K562 (cell line): ENCODE measurements around the gene ARHGAP25. TPM values are rescaled to one million over a fixed set of nuclear protein-coding genes. Genes with fewer than 3 reads are reported as not detected.

Experiments used
- ETV6 ChIP-seq, 3 experiments: fragments of 150-350 bp in 1 of 3; sonication (generic) in 1 of 3; formaldehyde crosslinking in 1 of 3; IDR thresholded peaks; 2 replicates each; pipeline versions ENCODE4 v1.6.1 to v1.8.0; 2014 to 2022; ENCODE audit warnings: borderline replicate concordance in 2 of 3, low read depth in 2 of 3, antibody characterized with exemption in 1 of 3, low read length in 1 of 3, mild to moderate bottlenecking in 1 of 3, missing genetic modification reagents in 1 of 3
- GATAD2B ChIP-seq: fragments of 450-650 bp; IDR thresholded peaks from 2 replicates; pipeline ENCODE4 v1.6.1; 2017; ENCODE audit warnings: mild to moderate bottlenecking, borderline replicate concordance
- JUND ChIP-seq, 2 experiments: IDR thresholded peaks; 2 replicates in 1 of 2; 3 replicates in 1 of 2; pipeline ENCODE4 v1.6.1; 2011; ENCODE audit warnings: borderline replicate concordance in 2 of 2, low read depth in 2 of 2, low read length in 2 of 2, improper control_type of control experiment in 1 of 2, missing biosample characterization in 1 of 2, missing genetic modification characterization in 1 of 2, missing genetic modification reagents in 1 of 2
- NEUROD1 ChIP-seq: fragments of 150-350 bp; IDR thresholded peaks from 2 replicates; pipeline ENCODE4 v1.6.1; 2014; ENCODE audit warnings: borderline replicate concordance, low read length, low read depth; ENCODE audit not compliant: partially characterized antibody
- PHF8 ChIP-seq: fragments of 200-600 bp; sonication (generic); IDR thresholded peaks from 2 replicates; pipeline ENCODE4 v1.6.1; 2012; ENCODE audit warnings: mixed run types, mild to moderate bottlenecking, inconsistent platforms, low read length, moderate library complexity, borderline replicate concordance
- VEZF1 ChIP-seq: fragments of 200-800 bp; sonication (Bioruptor generic); IDR thresholded peaks from 2 replicates; pipeline ENCODE4 v1.6.1; 2017; ENCODE audit warnings: missing genetic modification characterization, missing compliant biosample characterization
- ZNF639 ChIP-seq, 2 experiments: fragments of 200-800 bp in 1 of 2; sonication (Bioruptor generic) in 1 of 2; sonication (generic) in 1 of 2; formaldehyde crosslinking in 1 of 2; IDR thresholded peaks in 1 of 2; conservative IDR thresholded peaks in 1 of 2; 2 replicates each; pipeline versions ENCODE4 v1.5.0 to v1.6.1; 2016 to 2020; ENCODE audit warnings: missing compliant biosample characterization in 1 of 2, missing genetic modification characterization in 1 of 2, missing genetic modification reagents in 1 of 2
- polyA plus RNA-seq, 8 experiments: library from polyadenylated mRNA; depleted of rRNA in 4 of 8; stranded (reverse) in 5 of 8; unstranded in 3 of 8; fragments of >200 nt; fragmentation: Nextera tagmentation in 2 of 8; fragmentation: Illumina TruSeq in 1 of 8; extraction: Ambion mirVana in 2 of 8; extraction: Trizol in 1 of 8; gene quantifications; 2 replicates each; pipeline versions ENCODE4 v1.2.1 to v1.2.3, GENCODE V29; 2011 to 2014; ENCODE audit warnings: inconsistent platforms in 1 of 8, missing spikeins in 1 of 8
- total RNA-seq, 7 experiments: library from RNA; depleted of rRNA in 6 of 7; stranded (reverse); fragments of >200 nt in 6 of 7; fragmentation: Illumina TruSeq in 2 of 7; extraction: Trizol in 2 of 7; gene quantifications; 2 replicates each; pipeline versions ENCODE4 v1.2.1 to v1.2.3, GENCODE V29; 2011 to 2021; ENCODE audit warnings: low replicate concordance in 1 of 7
- TF ChIP-seq, protein P1 (sequence below): fragments of 450-650 bp; IDR thresholded peaks from 2 replicates; pipeline ENCODE4 v1.6.1; 2016; ENCODE audit warnings: mild to moderate bottlenecking, moderate library complexity

Gene ARHGAP25
- total and polyA plus RNA-seq, 9 of the 15 experiments (the other 6 are each of a cell fraction or from before 2014, with no cell fraction given) = 4.9 to 14.8 (median 10.7) TPM

DNA sequence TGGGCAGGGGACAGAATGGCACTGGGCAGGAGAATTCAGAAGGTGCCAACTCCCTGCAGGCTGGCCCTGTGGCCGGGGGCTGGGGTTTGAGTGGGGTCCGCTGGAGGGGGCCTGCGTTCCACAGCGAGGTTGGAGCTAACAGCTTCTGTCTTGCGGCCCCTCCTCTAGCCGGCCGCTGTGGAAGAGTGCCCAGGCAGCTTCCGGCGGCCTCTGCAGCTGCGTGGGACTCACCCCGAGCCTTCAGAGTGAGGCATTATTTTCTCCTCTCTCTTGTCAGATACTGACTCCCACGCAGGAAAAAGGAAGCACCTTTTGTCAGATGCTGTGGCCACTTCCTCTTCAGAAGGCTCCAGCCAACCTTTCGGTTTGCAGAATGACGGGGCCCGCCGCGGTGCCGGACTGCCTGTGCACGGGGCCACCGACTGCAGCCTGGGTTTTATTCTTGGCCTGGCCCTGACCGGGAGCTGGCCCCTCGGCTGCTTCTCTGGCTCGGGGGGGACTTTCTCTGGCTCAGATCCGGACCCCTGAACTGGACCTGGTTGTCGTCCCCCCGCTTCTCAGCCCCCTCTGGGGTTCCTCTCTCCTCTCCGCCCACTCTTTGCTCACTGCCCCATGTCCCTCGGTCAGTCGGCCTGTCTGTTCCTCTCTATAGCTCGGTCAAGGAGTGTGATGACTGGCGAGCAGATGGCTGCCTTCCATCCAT, 40.1 kb downstream of the ARHGAP25 start (continued):
- TF ChIP-seq, protein P1, sequence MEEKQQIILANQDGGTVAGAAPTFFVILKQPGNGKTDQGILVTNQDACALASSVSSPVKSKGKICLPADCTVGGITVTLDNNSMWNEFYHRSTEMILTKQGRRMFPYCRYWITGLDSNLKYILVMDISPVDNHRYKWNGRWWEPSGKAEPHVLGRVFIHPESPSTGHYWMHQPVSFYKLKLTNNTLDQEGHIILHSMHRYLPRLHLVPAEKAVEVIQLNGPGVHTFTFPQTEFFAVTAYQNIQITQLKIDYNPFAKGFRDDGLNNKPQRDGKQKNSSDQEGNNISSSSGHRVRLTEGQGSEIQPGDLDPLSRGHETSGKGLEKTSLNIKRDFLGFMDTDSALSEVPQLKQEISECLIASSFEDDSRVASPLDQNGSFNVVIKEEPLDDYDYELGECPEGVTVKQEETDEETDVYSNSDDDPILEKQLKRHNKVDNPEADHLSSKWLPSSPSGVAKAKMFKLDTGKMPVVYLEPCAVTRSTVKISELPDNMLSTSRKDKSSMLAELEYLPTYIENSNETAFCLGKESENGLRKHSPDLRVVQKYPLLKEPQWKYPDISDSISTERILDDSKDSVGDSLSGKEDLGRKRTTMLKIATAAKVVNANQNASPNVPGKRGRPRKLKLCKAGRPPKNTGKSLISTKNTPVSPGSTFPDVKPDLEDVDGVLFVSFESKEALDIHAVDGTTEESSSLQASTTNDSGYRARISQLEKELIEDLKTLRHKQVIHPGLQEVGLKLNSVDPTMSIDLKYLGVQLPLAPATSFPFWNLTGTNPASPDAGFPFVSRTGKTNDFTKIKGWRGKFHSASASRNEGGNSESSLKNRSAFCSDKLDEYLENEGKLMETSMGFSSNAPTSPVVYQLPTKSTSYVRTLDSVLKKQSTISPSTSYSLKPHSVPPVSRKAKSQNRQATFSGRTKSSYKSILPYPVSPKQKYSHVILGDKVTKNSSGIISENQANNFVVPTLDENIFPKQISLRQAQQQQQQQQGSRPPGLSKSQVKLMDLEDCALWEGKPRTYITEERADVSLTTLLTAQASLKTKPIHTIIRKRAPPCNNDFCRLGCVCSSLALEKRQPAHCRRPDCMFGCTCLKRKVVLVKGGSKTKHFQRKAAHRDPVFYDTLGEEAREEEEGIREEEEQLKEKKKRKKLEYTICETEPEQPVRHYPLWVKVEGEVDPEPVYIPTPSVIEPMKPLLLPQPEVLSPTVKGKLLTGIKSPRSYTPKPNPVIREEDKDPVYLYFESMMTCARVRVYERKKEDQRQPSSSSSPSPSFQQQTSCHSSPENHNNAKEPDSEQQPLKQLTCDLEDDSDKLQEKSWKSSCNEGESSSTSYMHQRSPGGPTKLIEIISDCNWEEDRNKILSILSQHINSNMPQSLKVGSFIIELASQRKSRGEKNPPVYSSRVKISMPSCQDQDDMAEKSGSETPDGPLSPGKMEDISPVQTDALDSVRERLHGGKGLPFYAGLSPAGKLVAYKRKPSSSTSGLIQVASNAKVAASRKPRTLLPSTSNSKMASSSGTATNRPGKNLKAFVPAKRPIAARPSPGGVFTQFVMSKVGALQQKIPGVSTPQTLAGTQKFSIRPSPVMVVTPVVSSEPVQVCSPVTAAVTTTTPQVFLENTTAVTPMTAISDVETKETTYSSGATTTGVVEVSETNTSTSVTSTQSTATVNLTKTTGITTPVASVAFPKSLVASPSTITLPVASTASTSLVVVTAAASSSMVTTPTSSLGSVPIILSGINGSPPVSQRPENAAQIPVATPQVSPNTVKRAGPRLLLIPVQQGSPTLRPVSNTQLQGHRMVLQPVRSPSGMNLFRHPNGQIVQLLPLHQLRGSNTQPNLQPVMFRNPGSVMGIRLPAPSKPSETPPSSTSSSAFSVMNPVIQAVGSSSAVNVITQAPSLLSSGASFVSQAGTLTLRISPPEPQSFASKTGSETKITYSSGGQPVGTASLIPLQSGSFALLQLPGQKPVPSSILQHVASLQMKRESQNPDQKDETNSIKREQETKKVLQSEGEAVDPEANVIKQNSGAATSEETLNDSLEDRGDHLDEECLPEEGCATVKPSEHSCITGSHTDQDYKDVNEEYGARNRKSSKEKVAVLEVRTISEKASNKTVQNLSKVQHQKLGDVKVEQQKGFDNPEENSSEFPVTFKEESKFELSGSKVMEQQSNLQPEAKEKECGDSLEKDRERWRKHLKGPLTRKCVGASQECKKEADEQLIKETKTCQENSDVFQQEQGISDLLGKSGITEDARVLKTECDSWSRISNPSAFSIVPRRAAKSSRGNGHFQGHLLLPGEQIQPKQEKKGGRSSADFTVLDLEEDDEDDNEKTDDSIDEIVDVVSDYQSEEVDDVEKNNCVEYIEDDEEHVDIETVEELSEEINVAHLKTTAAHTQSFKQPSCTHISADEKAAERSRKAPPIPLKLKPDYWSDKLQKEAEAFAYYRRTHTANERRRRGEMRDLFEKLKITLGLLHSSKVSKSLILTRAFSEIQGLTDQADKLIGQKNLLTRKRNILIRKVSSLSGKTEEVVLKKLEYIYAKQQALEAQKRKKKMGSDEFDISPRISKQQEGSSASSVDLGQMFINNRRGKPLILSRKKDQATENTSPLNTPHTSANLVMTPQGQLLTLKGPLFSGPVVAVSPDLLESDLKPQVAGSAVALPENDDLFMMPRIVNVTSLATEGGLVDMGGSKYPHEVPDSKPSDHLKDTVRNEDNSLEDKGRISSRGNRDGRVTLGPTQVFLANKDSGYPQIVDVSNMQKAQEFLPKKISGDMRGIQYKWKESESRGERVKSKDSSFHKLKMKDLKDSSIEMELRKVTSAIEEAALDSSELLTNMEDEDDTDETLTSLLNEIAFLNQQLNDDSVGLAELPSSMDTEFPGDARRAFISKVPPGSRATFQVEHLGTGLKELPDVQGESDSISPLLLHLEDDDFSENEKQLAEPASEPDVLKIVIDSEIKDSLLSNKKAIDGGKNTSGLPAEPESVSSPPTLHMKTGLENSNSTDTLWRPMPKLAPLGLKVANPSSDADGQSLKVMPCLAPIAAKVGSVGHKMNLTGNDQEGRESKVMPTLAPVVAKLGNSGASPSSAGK = peak; percentile 45; the same call in 1 of the 2 replicates
- TF ChIP-seq JUND (IDR thresholded peaks at IDR 0.05; ENCODE audit: borderline replicate concordance, low read depth, low read length) (peak; percentile 52), JUND (tag; IDR thresholded peaks at IDR 0.05; ENCODE audit: borderline replicate concordance, low read depth, low read length) (no peak; the same call in 2 of the 3 replicates), GATAD2B (peak; percentile 80; the same call in 1 of the 2 replicates), PHF8 (peak; percentile 54; the same call in 1 of the 2 replicates), VEZF1 (CRISPR knock-in tag) (peak; percentile 41; the same call in 1 of the 2 replicates), NEUROD1 (peak; percentile 26), ETV6 (IDR thresholded peaks at IDR 0.05; ENCODE audit: borderline replicate concordance in 1 of 2, low read depth in 2 of 2, low read length in 1 of 2) (peak; percentile 91 to 98; a peak in 3 of 4 replicates), ETV6 (CRISPR knock-in tag; IDR thresholded peaks at IDR 0.05; ENCODE audit: borderline replicate concordance) (no peak), ZNF639 (CRISPR knock-in tag; conservative IDR thresholded peaks at IDR 0.05 in 1 of 2, IDR thresholded peaks at IDR 0.05 in 1 of 2) (0 out of 4 replicates have a peak, but pooled peaks of 1 of the 2 experiments have one; percentile 55)
